SH-SY5Y (cell line): Measurements from ENCODE around the gene ZNF613.

Experiments
- GATA2 ChIP-seq: IDR thresholded peaks from 2 replicates; pipeline ENCODE4 v1.6.1; 2011; ENCODE audit warnings: mild to moderate bottlenecking, low read depth, low read length
- GATA3 ChIP-seq: IDR thresholded peaks from 2 replicates; pipeline ENCODE4 v1.6.1; 2011; ENCODE audit warnings: low read depth, mild to moderate bottlenecking, low read length, moderate library complexity

- TF ChIP-seq GATA3 (no peak), GATA2 (no peak)
These were observed 4.6 kb downstream of the ZNF613 start for GRCh38 chr19:51931921-51932320.
